ENCODE measurements around the gene FLOT2.
A peak's percentile ranks its signal among the peaks of the same experiment; 100 is the strongest.
"Not testable (repeated sequence)": the region's sequence is repeated elsewhere in the genome, so short reads cannot be mapped to it uniquely, and the experiment has no call there.

Gene FLOT2
- 72.0 to 94.4 reads per million in 2 donors for total RNA-seq

DNA sequence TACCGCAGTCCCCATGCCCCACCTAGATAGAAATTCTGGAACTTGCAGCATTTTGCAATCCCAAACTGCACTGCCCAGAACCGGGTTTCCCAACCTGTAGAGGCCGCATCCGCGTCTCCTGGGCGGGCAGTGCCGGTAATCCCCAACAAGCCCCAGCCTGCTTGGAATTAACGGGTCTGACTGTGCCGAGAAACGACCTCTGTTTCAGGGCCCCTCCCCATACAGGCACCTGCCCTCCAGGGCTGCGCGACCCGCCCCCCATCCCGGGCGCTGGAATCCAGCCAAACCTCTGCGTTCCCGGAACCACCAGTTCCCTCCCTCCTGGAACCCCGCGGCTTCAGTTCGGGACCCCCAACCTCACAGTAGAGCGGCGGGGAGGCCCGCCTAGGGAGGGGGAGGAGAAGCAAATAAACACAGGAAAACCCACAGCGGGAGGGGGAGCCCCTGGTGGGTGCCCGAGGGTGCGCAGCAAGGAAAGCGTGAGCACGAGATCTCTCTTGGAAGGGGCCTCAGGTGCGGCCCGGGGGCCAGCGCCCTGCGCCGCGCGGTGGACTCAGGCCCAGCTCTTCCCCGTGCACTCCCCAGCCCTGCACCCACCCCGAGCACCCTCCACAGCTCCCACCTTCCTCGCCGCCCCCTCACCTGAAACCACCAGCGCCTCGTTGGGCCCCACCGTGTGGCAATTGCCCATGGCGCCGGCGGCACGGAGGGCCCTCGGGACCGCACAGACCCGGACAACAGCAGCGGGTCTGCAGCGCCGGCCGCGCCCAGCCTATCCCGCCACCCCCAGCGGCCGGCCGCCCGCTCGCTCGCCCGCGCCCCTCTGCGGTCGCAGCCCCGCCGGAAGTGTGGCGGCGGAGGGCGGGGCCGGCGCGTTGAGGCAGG, at the start of gene FLOT2:
Gene FLOT2 (minus strand): TSS at position 850 of the 885 bp plus-strand sequence. CDS start 159 bp downstream, at position 691.
- peak; percentile 30 to 70 (median 61) for DNase-seq

DNA sequence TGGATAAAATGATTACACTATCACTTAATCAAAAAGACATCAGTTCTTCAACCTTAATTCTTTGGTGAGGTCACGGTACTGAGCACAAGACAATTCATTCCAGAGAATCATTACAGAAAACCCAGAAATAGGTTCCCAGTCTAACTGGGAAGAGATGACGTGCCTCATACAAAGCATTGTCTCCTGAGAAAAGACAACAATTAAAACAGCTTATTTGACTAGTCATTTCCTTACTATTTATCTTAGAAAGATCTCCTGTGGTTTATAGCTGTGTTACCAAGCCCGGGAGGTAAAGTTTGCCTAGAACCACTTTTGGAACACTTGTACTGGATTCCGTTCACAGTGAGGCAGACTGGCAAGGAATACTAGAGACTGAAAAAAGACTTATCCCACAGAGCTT, 48.7 kb upstream of the FLOT2 start:
- DNase-seq = peak in 1 of 5 experiments; percentile 77

DNA sequence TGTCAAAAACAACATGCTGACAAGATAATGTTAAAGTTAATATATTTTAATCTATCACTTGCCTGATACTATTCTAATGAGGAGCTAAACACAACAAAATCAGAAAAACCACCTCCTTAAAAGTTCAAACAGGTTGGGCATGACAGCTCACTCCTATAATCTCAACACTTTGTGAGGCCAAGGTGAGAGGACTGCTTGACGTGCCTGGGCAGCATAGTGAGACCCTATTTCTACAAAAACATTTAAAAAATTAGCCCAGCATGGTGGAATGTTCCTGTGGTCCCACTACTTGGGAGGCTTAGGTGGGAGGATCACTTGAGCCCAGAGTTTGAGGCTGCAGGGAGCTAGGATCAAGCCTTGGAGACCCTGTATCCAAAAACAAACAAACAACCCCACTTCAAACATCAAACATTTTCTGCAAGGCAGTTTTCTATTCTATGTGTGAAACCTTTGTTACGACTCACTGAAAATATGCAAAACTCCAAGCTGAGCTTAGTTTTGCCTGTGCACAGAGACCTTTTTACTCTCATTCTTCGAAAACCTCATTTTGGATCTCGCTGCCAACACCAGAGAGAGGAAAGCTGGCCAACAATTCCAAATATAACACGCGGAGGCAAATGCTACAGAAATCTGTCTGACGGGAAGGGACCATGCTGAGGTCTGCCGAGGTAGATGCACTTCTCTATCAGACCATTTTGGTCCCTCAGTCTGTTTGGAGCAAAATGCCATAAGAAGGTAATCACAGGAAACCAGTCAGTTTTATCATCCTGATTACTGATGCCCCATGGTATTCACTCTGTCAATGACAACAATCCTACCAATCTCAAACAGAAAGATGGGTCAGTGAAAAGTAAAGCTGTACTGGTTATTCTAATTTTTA, 47.6 kb upstream of the FLOT2 start:
- no peak for DNase-seq

DNA sequence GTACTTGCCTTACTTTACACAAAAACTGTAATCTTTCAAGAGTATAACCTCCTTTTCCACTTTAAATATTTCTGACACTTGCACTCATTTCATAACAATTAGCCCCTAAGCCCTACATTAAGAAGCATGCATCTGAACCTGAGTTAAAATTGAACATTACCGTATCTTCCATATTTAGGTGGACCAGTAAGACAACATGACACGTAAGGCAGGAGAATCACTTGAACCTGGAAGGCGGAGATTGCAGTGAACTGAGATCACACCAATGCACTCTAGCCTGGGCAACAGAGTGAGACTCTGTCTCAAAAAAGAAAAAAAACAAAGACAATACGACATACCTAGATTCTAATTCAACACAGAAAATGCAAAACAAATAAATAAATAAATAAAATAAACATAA, 46.8 kb upstream of the FLOT2 start:
- DNase-seq = no peak

DNA sequence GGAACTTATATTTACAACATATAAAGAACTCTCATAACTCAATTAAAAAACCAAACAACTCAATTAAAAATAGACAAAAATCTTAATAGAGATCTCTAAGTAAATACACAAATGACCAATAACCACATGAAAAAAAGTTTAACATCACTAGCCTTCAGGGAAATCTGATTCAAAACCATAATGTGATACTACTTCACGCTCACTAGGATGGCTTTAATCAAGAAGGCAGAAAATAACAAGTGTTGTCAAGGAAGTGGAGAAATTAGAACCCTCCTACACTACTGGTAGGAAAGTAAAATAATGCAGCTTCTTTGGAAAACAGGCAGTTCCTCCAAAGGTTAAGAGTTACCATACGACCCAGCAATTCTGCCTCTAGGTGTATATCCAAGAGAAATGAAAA, 45.4 kb upstream of the FLOT2 start:
- DNase-seq = no peak

GRCh38 chr17:28941251-28941650, 43.7 kb upstream of the FLOT2 start:
- DNase-seq = no peak

DNA sequence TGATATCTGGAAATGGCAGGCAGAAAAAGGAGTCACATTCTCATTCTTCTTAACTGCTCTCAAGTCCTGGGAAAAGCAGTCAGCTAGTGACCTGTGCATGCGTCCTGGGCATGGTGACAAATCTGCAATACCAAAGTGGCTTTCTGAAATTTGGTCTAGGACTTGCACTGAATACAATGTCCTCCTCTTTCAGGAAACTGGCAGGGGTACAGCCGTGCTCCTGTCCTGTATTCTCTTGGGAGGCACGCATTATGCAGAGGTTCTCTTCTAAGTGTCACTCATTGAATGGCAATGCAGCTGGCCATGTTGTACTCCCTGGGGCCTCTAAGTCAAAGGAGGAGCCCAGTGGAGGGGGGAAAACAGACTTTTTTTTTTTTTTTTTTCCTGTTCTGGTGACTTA, 43.1 kb upstream of the FLOT2 start:
- DNase-seq = no peak

- DNase-seq = no peak
These were observed 42.6 kb upstream of the FLOT2 start for GRCh38 chr17:28940142-28940541.

GRCh38 chr17:28938552-28938951, 41.0 kb upstream of the FLOT2 start:
- DNase-seq = no peak

GRCh38 chr17:28937044-28937729, 39.7 kb upstream of the FLOT2 start:
- DNase-seq = no peak

DNA sequence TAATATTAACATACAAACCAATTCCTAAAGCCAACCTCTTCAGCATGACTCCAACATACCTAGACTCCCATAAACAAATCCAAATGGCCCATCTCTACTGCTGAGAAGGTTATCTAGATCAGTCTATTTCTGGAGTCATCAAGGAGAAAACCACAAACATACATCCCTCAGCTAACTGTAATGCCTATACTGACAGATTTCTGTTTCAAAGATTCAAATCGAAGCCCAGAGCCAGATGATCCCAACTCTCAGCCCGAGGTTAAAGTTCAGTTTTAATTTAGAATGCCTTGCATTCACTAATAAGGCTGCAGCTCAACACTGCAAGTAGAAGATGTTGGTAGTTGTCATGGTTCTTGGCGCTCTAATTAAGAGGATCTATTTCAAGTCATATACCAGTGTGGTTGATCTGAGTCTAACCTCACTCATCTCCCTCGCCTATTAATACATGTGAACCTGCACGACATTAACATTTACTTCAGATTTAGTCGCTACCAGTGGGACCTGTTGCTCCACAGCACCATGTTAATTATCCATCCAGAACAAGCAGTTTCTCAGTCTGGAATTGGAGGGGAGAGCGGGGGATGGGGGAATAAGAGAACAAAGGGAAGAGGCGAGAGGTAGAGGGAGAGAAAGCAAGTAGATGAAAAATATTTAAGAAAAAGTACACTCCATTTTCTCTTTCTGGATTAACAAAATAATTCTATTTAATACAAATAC, 38.4 kb upstream of the FLOT2 start:
- DNase-seq = no peak

DNA sequence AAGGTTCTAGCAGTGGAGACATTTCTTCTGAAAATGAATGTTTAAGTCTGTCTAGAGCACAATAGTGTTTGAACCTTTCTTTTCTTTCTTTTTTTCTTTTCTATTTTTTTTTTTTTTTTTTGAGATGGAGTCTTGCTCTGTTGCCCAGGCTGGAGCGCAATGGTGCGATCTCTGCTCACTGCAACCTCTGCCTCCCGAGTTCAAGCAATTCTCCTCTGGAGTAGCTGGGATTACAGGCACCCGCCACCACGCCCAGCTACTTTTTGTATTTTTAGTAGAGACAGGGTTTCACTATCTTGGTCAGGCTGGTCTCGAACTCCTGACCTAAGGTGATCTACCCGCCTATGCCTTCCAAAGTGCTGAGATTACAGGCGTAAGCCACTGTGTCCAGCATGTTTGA, 37.0 kb upstream of the FLOT2 start:
- DNase-seq = not testable (repeated sequence)

- DNase-seq = no peak
These were observed 32.3 kb upstream of the FLOT2 start for GRCh38 chr17:28929787-28930186.

DNA sequence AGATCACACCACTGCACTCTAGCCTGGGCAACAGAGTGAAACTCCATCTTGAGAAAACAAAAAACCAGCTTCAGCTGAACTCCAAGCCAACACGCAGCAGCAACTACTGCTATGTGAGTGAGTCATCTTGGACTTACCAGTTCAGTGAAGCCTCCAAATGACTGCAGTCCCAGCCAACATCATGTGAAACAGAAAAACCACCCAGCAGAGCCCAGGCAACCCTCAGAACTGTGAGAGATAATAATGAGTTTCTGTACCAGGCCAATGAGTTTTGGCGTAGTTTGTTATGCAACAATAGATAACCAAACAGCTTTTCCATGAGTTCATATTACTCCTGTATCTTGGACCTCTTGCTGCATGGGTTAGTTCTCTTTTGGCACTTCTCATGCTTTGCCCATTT, 30.5 kb upstream of the FLOT2 start:
- DNase-seq = peak in 1 of 5 experiments; percentile 82

DNA sequence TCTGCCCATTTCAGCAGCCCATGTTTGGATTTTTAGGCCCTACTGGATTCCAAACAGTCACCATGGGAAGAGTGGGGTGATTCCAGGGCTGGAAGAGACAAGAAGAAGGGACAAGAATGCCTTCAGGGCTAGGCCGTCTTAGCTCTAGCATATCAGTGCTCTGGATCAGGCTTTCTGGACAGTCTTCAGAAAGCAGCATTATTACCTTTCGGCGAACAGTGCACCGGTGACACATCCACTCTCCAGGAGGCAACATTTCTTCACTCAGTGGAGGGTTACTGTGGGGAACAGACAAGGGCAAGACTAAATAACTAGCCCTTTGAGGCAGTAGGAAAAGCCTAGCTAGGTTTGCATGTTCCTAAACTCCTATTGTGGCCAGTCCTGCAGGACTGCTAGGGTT, 29.3 kb upstream of the FLOT2 start:
- no peak for DNase-seq

DNA sequence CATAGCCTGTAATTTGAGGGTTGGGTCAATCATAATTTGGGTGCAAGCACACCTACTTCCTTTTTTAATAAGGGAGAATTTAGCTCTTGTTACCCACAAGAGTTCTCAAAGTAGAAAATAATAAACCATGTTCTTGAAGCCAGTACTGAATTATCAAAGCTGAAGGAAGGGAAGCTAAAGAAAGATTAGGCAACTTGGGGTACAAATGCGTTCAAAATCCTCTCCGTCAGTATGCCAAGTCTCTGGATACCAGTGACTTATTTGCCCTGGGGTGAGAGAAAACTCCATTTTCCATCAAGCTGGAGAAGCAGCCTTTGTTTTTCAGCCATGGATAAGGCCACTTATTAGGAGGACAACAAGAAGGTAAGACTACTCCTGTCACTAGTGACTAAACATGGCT, 28.8 kb upstream of the FLOT2 start:
- DNase-seq = no peak

GRCh38 chr17:28925912-28926365, 28.4 kb upstream of the FLOT2 start:
- peak in 3 of 5 experiments; percentile 39 to 95 (median 87) for DNase-seq

- no peak for DNase-seq
These were observed 22.7 kb upstream of the FLOT2 start for GRCh38 chr17:28920201-28920600.

GRCh38 chr17:28918295-28918694, 20.8 kb upstream of the FLOT2 start:
- no peak for DNase-seq

GRCh38 chr17:28917465-28917864, 19.9 kb upstream of the FLOT2 start:
- DNase-seq = no peak

DNA sequence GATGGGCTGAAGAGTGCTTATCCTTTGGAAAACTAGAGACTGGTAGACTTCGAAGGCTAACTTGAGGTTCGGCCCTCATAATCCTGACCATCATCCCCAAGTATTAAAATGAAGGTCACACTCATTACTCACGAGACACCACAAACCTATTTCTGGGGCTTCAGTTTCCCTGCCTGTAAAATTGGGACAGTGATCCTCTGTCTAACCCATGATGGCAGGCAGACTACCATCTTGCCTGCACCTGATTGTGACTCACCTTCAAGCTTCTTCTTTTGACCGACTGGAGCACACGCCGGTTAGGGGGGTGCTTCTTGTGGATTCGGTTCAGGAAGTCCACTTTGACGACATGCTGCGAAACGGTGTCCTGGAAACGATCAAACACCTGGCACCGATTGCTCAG, 19.5 kb upstream of the FLOT2 start:
- DNase-seq = no peak

DNA sequence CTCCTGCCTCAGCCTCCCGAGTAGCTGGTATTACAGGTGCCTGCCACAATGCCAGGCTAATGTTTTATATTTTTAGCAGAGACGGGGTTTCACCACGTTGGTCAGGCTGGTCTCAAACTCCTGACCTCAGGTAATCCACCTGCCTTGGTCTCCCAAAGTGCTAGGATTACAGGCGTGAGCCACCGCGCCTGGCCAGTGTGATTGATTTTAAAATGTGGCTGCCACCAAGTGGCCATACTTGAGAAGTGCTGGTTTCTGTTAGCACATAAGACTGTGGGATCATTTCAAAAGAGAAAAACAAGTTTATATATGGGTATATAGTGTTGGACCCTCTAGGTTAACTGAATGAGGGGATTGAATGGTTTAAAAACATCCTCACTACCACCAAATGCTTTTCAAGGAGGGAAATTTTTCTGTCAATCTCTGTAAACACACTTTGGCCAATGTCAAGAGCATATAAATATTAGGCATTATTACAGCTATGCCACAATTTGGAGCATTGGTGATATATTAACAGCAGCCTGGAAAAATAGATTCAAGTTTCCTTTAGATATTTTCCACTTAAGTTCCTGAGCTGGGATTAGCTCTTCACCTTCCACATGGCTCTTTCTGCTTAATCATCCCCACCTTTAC, 18.9 kb upstream of the FLOT2 start:
- peak in 1 of 5 experiments; percentile 53 for DNase-seq

Measured in T-helper 2 cell (primary cell).